ENCODE results near the gene SORCS2.

The SORCS2 gene

DNA sequence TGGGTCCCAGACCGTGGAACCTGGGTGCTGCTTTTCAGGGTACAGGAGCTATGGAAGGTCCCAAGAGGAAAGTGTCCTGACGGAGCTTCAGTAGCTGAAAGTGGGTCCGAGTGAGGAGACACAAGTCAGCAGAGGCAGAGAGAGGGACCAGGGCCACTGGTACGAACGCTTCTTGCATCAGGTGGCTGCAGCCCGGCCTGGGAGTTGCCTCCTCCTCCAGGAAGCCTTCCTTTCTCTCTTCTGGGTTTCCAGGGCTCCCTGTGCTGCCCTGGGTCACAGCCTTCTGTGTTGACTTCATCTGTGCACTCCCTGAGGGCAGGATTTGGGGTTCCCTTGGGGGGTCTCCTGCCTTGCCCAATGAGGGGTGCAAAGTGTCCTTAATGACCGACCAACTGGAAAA is 94.5 kb downstream of the SORCS2 start:
- H3K4me3 ChIP-seq (replicated peaks in 1 of 2; ENCODE audit: low read depth in 2 of 2, low read length in 2 of 2) = no peak overlapping the region
- no peak for DNase-seq (ENCODE audit: low read depth in 2 of 2)
- TF ChIP-seq, protein P1, sequence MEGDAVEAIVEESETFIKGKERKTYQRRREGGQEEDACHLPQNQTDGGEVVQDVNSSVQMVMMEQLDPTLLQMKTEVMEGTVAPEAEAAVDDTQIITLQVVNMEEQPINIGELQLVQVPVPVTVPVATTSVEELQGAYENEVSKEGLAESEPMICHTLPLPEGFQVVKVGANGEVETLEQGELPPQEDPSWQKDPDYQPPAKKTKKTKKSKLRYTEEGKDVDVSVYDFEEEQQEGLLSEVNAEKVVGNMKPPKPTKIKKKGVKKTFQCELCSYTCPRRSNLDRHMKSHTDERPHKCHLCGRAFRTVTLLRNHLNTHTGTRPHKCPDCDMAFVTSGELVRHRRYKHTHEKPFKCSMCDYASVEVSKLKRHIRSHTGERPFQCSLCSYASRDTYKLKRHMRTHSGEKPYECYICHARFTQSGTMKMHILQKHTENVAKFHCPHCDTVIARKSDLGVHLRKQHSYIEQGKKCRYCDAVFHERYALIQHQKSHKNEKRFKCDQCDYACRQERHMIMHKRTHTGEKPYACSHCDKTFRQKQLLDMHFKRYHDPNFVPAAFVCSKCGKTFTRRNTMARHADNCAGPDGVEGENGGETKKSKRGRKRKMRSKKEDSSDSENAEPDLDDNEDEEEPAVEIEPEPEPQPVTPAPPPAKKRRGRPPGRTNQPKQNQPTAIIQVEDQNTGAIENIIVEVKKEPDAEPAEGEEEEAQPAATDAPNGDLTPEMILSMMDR (IDR thresholded peaks at IDR 0.05; ENCODE audit: low read depth, low read length) = no peak

DNA sequence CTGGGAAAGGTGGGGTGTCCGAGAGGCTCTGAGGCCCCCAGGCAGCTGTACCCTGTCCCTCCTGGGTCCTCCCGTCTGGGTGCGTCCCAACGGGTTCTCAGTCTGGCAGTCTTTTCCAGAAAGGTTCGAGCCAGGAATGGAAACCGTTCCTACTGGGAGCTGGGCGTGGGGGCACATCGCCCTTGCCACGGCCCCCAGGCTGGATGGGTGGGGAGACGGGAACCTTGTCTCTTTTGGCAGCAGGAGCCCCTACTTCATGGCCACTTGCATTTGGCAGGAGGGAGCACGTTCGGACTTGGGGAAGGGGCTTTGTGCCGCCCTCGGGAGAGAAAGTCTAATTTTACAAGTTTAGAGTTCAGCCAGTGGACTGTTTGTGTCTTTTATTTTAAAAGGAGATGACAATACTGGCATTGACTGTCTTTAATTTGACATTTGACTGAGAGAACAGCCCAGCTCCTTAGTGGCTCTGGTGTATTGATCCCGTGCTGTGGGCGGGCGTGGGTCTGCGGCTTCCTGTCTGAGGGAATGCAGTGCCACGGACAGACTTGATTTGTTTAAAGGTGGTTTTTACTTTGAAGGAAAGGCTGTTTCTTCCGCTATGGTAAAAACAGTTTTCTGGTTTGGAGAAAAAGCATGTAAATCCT is 95.1 kb downstream of the SORCS2 start:
- TF ChIP-seq, protein P1 (IDR thresholded peaks at IDR 0.05; ENCODE audit: low read depth, low read length) = no peak
- DNase-seq (ENCODE audit: low read depth in 2 of 2) = no peak
- no peak overlapping the region for H3K4me3 ChIP-seq (replicated peaks in 1 of 2; ENCODE audit: low read depth in 2 of 2, low read length in 2 of 2)

DNA sequence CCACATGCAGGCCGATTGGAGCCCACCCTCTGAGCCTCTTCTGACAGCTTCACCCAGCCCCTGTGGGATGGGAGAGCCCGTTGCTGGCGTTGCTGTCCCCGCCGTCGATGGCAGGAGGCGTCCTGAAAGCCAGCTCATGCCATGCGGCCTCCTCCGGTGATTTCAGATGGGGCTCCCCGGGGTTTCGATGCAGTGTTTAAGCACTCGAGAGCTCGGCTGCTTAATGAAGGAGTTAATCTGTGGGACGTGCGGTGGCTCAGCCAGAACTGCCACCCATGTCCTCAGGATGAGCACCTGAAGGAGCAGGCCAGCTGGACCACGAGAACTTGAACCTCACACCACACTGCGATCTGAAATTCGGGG is 95.6 kb downstream of the SORCS2 start:
- no peak overlapping the region for H3K4me3 ChIP-seq (replicated peaks in 1 of 2; ENCODE audit: low read depth in 2 of 2, low read length in 2 of 2)
- no peak for DNase-seq (ENCODE audit: low read depth in 2 of 2)
- TF ChIP-seq, protein P1 (IDR thresholded peaks at IDR 0.05; ENCODE audit: low read depth, low read length) = no peak

DNA sequence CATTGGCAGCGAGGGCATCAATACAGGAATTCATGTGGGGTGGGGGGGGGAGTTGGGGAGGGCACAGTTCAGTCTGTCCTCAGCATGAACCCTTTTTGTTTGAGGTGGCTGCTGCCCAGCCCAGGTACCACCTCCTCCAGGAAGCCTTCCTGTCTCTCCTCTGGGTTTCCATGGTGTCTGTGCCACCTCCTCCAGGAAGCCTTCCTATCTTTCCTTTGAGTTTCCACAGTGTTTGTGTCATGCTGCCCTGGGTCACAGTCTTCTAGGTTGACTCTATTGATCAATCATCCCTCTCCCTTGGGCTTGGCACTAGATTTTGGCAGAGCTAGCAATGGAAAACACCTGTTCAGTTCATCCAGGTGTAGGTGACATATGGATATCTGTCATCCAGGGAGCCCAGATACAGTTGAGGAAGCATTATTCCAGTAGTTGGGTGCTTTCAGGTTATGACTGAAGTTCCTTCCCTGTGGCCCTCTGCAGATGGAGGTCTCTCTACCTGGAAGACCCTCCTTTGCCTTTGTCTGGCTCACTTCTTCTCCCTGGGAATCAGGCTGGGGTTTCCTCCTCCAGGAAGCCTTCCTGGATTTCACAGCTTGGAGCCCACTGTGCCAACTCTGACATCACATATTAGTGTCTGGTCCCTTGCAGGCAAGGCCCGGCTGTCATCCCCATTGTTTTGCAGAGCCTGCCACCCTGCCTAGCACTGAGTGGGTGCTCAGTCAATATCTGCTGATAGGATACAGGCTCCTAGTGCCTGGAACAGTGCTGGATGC is 96.6 kb downstream of the SORCS2 start:
- DNase-seq (ENCODE audit: low read depth in 2 of 2) = no peak
- H3K4me3 ChIP-seq (replicated peaks in 1 of 2; ENCODE audit: low read depth in 2 of 2, low read length in 2 of 2) = no peak overlapping the region
- TF ChIP-seq, protein P1 (IDR thresholded peaks at IDR 0.05; ENCODE audit: low read depth, low read length) = no peak

DNA sequence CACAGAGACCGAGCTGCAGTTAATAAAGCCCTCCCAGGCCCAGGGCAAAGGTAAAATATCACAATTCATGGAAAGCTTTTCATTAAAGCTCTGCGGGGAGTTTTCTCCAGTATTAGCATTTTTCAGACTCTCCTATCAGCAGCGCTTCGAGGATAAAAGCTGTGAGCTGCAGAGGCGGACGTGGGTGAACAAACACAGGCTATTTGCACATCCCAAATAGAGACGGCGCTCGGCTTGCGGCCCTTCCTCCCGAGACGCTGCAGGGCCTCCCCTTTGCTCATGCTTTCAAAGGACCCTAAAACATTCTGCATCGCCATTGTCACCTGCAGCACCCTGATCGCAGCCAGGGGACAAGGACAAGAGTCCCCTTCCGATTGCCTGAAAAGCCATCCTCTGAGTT is 97.3 kb downstream of the SORCS2 start:
- DNase-seq (ENCODE audit: low read depth in 2 of 2) = no peak
- no peak overlapping the region for H3K4me3 ChIP-seq (replicated peaks in 1 of 2; ENCODE audit: low read depth in 2 of 2, low read length in 2 of 2)
- TF ChIP-seq, protein P1 (IDR thresholded peaks at IDR 0.05; ENCODE audit: low read depth, low read length) = no peak

GRCh38 chr4:7291372-7292114 is 99.2 kb downstream of the SORCS2 start:
- H3K4me3 ChIP-seq (replicated peaks in 1 of 2; ENCODE audit: low read depth in 2 of 2, low read length in 2 of 2) = no peak overlapping the region
- TF ChIP-seq, protein P1 (IDR thresholded peaks at IDR 0.05; ENCODE audit: low read depth, low read length) = no peak
- DNase-seq (ENCODE audit: low read depth in 2 of 2) = peak in 1 of 2 donors; percentile 14
